PC-9 (cell line): Measurements from ENCODE around the gene TUSC2. TPM values are rescaled to one million over a fixed set of nuclear protein-coding genes. Genes with fewer than 3 reads are reported as not detected.

Experiments
- BruUV-seq: library from RNA; stranded (reverse); fragments of 400-500 nt; replicated peaks from 2 replicates; lab custom pipeline; 2021; lab: Mats Ljungman, UMichigan
- CTCF ChIA-PET: fragments of 300-600 bp; sonication (Branson Sonifier 250); formaldehyde crosslinking; loops from one replicate; lab custom pipeline; 2022; ENCODE audit warnings: antibody characterized with exemption; lab: Charles Lee
- POLR2A ChIA-PET: fragments of 300-600 bp; sonication (Branson Sonifier 250); formaldehyde crosslinking; loops from one replicate; lab custom pipeline; 2022; ENCODE audit warnings: antibody characterized with exemption; ENCODE audit not compliant: unreplicated experiment; lab: Charles Lee
- DNase-seq, 2 experiments: peaks; one replicate each; pipeline versions ENCODE4 v3.0.0 to v3.0.0-alpha.2; 2015 to 2022; ENCODE audit warnings: mixed read lengths in 1 of 2
- H2AFZ ChIP-seq: fragments of 200-600 bp; sonication (generic); 2 replicates; pipeline ENCODE4 v1.8.1; 2017; ENCODE audit warnings: antibody characterized with exemption
- H3F3A ChIP-seq: fragments of 200-600 bp; sonication (generic); 2 replicates; pipeline ENCODE4 v1.8.1; 2017; ENCODE audit warnings: antibody characterized with exemption, mild to moderate bottlenecking, low read depth; ENCODE audit not compliant: insufficient read depth
- H3K27ac ChIP-seq: fragments of 200-600 bp; sonication (generic); 2 replicates; pipeline ENCODE4 v1.6.1; 2016; ENCODE audit warnings: mixed run types
- H3K27me3 ChIP-seq: fragments of 200-600 bp; sonication (generic); 2 replicates; pipeline ENCODE4 v1.6.1; 2016; ENCODE audit warnings: low read depth, mixed run types; ENCODE audit not compliant: insufficient read depth
- H3K36me3 ChIP-seq: fragments of 200-600 bp; sonication (generic); 2 replicates; pipeline ENCODE4 v1.6.1; 2016; ENCODE audit warnings: low read depth, mixed run types
- H3K4me1 ChIP-seq: fragments of 200-600 bp; sonication (generic); replicated peaks from 2 replicates; pipeline ENCODE4 v1.6.1; 2016; ENCODE audit warnings: mixed run types; ENCODE audit not compliant: insufficient read depth
- H3K4me2 ChIP-seq: fragments of 200-600 bp; sonication (generic); 2 replicates; pipeline ENCODE4 v1.6.1; 2017; ENCODE audit warnings: mixed run types
- H3K4me3 ChIP-seq: fragments of 200-600 bp; sonication (generic); 2 replicates; pipeline ENCODE4 v1.6.1; 2016; ENCODE audit warnings: mixed run types
- H3K79me2 ChIP-seq: fragments of 200-600 bp; sonication (generic); 2 replicates; pipeline ENCODE4 v1.6.1; 2017; ENCODE audit warnings: low read depth, mixed run types
- H3K9me2 ChIP-seq: fragments of 200-600 bp; sonication (generic); 2 replicates; pipeline ENCODE4 v1.8.1; 2017; ENCODE audit warnings: mild to moderate bottlenecking; ENCODE audit not compliant: insufficient read depth
- H3K9me3 ChIP-seq: fragments of 200-600 bp; sonication (generic); 2 replicates; pipeline ENCODE4 v1.8.1; 2016; ENCODE audit warnings: low read depth; ENCODE audit not compliant: insufficient read depth
- H4K20me1 ChIP-seq: fragments of 200-600 bp; sonication (generic); 2 replicates; pipeline ENCODE4 v1.8.1; 2017; ENCODE audit not compliant: insufficient read depth
- EZH2 ChIP-seq: fragments of 200-600 bp; sonication (generic); IDR thresholded peaks from 2 replicates; pipeline ENCODE4 v1.8.0; 2017; ENCODE audit warnings: antibody characterized with exemption, low read depth
- intact Hi-C: fragments of 100-400 bp; cut with micrococcal nuclease; formaldehyde crosslinking; loops from one replicate; pipeline ENCODE4 v1.10.0; 2022; ENCODE audit not compliant: unreplicated experiment
- total RNA-seq: library from RNA; stranded (reverse); gene quantifications from 2 replicates; pipeline ENCODE4 v1.2.3, GENCODE V29; 2021
- TF ChIP-seq, protein P1 (sequence below): fragments of 200-600 bp; sonication (generic); conservative IDR thresholded peaks from 2 replicates; pipeline ENCODE4 v1.6.1; 2017; ENCODE audit warnings: mixed run types, antibody characterized with exemption, mild to moderate bottlenecking, moderate library complexity

TUSC2 gene
- total RNA-seq, 1 experiment from 2014 or later = 24.7 TPM

DNA sequence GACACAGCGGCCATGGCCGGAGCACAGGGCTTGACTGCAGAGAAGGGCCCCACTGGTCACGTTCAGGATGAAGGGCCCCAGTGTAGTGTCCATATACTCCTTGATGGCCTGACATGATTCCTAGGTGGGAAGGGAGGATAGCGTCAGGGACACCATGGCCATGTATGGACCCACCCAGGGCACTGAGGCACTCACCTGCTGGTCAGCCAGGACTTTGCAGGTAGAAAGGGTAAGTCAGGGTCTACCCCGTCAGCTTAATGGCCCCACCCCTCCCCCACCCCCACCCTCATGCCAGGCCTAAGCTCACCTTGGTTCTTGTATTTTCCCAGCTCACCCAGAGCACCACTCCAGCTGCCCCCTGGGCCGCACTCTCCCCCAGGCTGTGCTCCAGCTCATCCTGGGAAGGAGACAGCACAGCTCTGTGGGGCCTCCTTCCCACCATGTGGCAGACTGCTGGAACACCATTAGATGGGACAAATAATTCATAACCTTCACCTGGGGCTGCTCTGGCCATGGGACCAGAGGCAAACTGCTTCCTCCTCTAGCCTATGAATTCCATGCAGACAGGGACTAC is 27.3 kb downstream of the TUSC2 start:
- H3K36me3 ChIP-seq = no peaks in the 10 kb centered on the region
- no peaks in the 10 kb centered on the region for H4K20me1 ChIP-seq
- H3K27me3 ChIP-seq = no peaks in the 10 kb centered on the region
- H3F3A ChIP-seq = peaks cover 9% of the 10 kb centered on the region; the same call in 1 of the 2 replicates
- peak overlapping the region; percentile 76 for H3K27ac ChIP-seq
- ChIA-PET POLR2A (no interaction called here), CTCF (no interaction called here)
- BruUV-seq = no TSS peak
- peak overlapping the region; percentile 80 for H3K4me2 ChIP-seq
- TF ChIP-seq, protein P1, sequence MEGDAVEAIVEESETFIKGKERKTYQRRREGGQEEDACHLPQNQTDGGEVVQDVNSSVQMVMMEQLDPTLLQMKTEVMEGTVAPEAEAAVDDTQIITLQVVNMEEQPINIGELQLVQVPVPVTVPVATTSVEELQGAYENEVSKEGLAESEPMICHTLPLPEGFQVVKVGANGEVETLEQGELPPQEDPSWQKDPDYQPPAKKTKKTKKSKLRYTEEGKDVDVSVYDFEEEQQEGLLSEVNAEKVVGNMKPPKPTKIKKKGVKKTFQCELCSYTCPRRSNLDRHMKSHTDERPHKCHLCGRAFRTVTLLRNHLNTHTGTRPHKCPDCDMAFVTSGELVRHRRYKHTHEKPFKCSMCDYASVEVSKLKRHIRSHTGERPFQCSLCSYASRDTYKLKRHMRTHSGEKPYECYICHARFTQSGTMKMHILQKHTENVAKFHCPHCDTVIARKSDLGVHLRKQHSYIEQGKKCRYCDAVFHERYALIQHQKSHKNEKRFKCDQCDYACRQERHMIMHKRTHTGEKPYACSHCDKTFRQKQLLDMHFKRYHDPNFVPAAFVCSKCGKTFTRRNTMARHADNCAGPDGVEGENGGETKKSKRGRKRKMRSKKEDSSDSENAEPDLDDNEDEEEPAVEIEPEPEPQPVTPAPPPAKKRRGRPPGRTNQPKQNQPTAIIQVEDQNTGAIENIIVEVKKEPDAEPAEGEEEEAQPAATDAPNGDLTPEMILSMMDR = no peak
- TF ChIP-seq EZH2 = no peak
- intact Hi-C loops = loop anchor here (1.0 kb wide), 1 partner anchor 35 kb away; no protein-coding TSS in a partner anchor
- DNase-seq = no peak
- 0 out of 2 replicates have a peak, but pooled peaks cover 10% of the 10 kb centered on the region for H3K79me2 ChIP-seq
- H3K9me2 ChIP-seq = no peaks in the 10 kb centered on the region
- no peak overlapping the region for H2AFZ ChIP-seq
- H3K9me3 ChIP-seq = no peaks in the 10 kb centered on the region
- H3K4me1 ChIP-seq = peaks cover 20% of the 10 kb centered on the region
- no peak overlapping the region; the same call in 1 of the 2 replicates for H3K4me3 ChIP-seq

- Histone ChIP-seq H3K79me2 (0 out of 2 replicates have a peak, but pooled peaks cover 10% of the 10 kb centered on the region), H3K27ac (peak overlapping the region; percentile 76), H2AFZ (no peak overlapping the region; the same call in 1 of the 2 replicates), H3K36me3 (no peaks in the 10 kb centered on the region), H3K9me3 (no peaks in the 10 kb centered on the region), H3K4me3 (peak overlapping the region; percentile 48; the same call in 1 of the 2 replicates), H3K4me1 (peaks cover 20% of the 10 kb centered on the region), H3K27me3 (no peaks in the 10 kb centered on the region), H4K20me1 (no peaks in the 10 kb centered on the region), H3K9me2 (no peaks in the 10 kb centered on the region), H3K4me2 (peak overlapping the region; percentile 80), H3F3A (peaks cover 9% of the 10 kb centered on the region; the same call in 1 of the 2 replicates)
- DNase-seq = no peak
- intact Hi-C loops = loop anchor here (1.0 to 2.0 kb wide), 3 partner anchors 17 to 35 kb away; no protein-coding TSS in a partner anchor
- TSS peak; percentile 95 for BruUV-seq
- POLR2A ChIA-PET = interaction anchor here (0.6 to 1.2 kb wide), 8 partner anchors 17 to 328 kb away, joined by 5 to 36 read pairs (median 8); partner anchors contain the start of genes SEMA3B and TUSC2
- TF ChIP-seq, protein P1 = no peak
- TF ChIP-seq EZH2 = no peak
- CTCF ChIA-PET = interaction anchor here (0.6 to 0.9 kb wide), 5 partner anchors 18 to 54 kb away, joined by 3 to 7 read pairs (median 3); partner anchors contain the start of gene TUSC2
These were observed 27.9 kb downstream of the TUSC2 start for GRCh38 chr3:50299929-50300680.

- Histone ChIP-seq H3K27ac (peak overlapping the region; percentile 76), H3K79me2 (0 out of 2 replicates have a peak, but pooled peaks cover 10% of the 10 kb centered on the region), H3K27me3 (no peaks in the 10 kb centered on the region), H2AFZ (no peak overlapping the region; the same call in 1 of the 2 replicates), H3F3A (peaks cover 9% of the 10 kb centered on the region; the same call in 1 of the 2 replicates), H3K4me2 (peak overlapping the region; percentile 80), H3K4me3 (peak overlapping the region; percentile 48; the same call in 1 of the 2 replicates), H4K20me1 (no peaks in the 10 kb centered on the region), H3K9me3 (no peaks in the 10 kb centered on the region), H3K4me1 (peaks cover 20% of the 10 kb centered on the region), H3K36me3 (no peaks in the 10 kb centered on the region), H3K9me2 (no peaks in the 10 kb centered on the region)
- DNase-seq = no peak
- BruUV-seq = no TSS peak
- CTCF ChIA-PET = interaction anchor here (0.5 to 0.9 kb wide), 6 partner anchors 18 to 270 kb away, joined by 3 to 9 read pairs (median 4); partner anchors contain the start of genes HEMK1 and TUSC2
- intact Hi-C loops = loop anchor here (1.0 to 2.0 kb wide), 2 partner anchors 18 to 35 kb away; no protein-coding TSS in a partner anchor
- POLR2A ChIA-PET = interaction anchor here (0.6 to 1.2 kb wide), 9 partner anchors 18 to 328 kb away, joined by 3 to 36 read pairs (median 6); partner anchors contain the start of genes SEMA3B and TUSC2
- TF ChIP-seq, protein P1 = no peak
- TF ChIP-seq EZH2 = no peak
These were observed 28.4 kb downstream of the TUSC2 start for GRCh38 chr3:50299638-50299928.
